GM21447 (cell line): ENCODE measurements around the gene ITGB1BP1.

Source experiments
- ATAC-seq: cut with Tn5 transposase; IDR thresholded peaks from one replicate; pipeline ENCODE4 v1.9.1; 2021; ENCODE audit not compliant: unreplicated experiment

Gene ITGB1BP1, protein sequence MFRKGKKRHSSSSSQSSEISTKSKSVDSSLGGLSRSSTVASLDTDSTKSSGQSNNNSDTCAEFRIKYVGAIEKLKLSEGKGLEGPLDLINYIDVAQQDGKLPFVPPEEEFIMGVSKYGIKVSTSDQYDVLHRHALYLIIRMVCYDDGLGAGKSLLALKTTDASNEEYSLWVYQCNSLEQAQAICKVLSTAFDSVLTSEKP

DNA sequence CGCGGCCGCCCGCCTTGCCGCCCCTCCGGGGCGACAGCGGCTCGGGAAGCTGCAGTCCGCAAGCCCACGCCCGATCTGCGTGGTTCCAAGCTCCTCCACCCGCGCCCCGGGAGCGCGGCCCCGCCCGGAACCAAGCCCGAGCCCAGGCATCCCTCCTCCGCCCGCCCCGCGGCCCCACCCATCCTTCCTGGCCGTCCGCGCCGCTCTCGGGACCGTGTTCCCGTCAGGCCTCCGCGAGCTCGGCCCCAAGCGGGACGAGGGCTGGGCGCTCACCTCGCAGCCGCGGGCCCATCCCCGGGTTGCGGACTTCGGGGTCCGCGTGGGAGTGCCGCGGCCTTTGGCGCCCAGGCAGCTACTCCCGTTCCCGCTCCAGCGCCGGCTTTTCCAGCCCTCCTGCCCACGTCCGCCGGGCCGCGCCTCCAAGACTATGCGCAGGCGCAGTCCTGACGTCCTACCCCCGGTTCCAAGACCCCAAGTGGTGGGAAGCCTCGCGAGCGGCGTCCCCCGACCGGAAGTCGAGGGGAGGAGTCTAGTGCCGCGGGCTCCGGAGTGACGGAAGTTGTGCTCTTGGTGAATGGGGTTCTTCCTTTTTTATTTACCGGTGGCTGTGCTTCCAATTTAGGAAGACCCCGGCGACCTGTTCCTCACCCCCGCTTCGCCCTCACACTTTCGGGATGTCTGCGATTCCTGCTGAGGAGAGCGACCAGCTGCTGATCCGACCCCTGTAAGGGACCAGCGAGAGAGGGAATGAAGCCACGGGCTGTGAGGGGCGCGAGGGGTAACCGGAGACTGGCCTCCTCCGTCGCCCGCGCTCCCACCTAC is at the start of gene ITGB1BP1, which contains the start of gene CPSF3:
Gene ITGB1BP1, minus strand, starts transcription at position 429 of the 822 bp plus-strand sequence. CDS start 4,831 bp downstream, outside the sequence.
Gene CPSF3, plus strand, starts transcription at position 555 of the 822 bp plus-strand sequence. Its CDS starts 120 bp downstream, at position 675.
- peak; percentile 83 for ATAC-seq

DNA sequence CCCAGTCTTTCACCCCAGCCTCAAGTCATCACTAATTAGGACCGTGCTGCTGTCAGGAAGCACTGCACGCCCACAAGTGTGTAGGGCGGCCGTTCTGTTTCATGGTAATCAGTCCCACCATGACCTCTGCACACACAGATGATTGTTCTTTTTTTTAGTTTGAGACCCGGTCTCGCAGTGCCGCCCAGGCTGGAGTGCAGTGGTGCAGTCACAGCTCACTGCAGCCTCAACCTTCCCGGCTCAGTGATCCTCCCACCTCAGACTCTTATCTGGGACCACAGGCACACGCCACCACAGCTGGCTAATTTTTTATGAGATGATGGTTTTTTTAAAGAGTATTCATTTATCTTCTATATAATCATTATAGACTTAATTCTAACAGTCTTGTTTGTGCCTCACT is 49.2 kb upstream of the ITGB1BP1 start:
- no peak for ATAC-seq

DNA sequence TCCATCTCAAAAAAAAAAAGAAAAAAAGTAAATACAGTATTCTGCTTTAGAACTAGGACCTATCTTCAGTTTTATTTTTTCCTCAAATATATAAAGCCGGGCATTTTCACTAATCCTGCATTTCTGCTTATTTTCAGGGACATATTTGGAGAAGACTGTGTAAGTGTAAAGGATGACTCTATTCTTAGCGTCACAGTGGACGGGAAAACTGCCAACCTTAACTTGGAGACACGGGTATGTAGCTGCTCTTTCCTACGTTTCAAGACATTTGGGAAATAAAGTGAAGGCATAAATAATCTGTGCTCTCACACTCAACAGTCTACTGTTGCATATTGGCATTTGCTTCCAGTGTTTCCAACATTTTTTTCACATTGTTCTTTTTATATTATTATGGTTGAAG is 47.9 kb upstream of the ITGB1BP1 start:
- no peak for ATAC-seq

DNA sequence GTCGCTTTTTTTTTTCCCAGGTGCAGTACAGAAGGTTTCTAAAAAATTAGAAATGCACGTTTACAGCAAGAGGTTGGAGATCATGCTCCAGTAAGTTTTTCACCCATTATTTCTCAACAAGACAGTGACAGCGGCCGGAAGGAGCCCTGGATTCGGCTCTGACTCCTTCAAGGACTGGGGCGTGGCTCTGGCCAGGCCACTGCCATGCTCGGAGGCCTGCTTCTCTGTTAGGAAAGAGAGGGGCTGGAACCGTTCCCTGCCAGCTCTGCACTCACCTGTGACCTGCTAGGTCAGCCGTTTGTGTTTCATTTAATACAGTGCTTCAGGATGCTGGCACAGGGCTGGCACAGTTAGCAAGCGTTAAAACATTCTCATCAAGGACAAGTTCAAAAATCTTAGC is 44.4 kb upstream of the ITGB1BP1 start:
- ATAC-seq = no peak

DNA sequence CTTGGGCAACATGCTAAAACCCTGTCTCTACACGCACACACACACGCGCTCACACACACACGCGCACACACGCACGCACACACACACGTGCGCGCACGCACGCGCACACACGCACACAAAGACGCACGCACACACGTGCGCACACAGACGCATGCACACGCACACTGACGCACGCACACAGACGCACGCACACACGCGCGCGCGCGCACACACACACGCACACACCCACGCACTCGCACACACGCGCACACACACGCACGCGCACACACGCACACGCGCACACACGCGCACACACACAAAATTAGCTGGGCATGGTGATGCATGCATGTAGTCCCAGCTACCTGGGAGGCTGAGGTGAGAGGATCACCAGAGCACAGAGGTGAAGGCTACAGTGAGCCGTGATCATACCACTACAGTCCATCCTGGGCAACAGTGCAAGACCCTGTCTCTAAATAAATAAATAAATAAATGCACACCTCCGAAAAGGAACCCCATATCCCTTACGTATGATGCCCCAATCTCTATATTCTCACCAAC is 42.9 kb upstream of the ITGB1BP1 start:
- no peak for ATAC-seq

DNA sequence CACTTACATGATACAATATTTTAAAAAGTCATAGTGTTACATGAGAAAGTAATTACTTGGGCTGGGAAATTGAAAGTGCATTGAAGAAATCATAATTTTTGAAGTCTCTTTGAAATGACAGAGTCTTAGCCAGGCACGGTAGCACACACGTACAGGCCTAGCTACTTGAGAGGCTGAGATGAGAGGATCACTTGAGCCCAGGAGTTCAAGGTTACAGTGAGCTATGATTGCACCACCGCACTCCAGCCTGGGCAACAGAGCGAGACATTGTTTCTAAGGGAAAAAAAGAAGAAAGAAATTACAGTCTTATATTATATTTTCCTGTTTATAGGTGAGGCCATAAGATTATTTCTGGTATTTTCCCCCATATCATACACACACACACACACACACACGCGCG is 41.8 kb upstream of the ITGB1BP1 start:
- ATAC-seq = no peak

DNA sequence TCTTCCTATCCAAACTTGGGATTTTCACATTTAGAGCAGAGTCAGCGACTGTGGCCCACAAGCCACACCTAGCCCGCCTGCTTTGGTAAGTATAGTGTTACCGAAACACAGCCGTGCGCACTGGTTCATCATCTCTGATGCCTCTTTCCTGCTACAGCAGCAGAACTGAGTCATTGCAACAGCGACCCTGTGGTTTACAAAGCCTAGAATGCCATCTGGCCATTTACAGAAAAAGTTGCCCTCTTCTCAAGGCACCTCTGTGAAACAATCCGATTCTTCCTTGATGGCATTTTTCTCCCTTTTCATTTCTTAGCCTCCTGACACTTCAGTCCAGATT is 40.3 kb upstream of the ITGB1BP1 start:
- no peak for ATAC-seq

DNA sequence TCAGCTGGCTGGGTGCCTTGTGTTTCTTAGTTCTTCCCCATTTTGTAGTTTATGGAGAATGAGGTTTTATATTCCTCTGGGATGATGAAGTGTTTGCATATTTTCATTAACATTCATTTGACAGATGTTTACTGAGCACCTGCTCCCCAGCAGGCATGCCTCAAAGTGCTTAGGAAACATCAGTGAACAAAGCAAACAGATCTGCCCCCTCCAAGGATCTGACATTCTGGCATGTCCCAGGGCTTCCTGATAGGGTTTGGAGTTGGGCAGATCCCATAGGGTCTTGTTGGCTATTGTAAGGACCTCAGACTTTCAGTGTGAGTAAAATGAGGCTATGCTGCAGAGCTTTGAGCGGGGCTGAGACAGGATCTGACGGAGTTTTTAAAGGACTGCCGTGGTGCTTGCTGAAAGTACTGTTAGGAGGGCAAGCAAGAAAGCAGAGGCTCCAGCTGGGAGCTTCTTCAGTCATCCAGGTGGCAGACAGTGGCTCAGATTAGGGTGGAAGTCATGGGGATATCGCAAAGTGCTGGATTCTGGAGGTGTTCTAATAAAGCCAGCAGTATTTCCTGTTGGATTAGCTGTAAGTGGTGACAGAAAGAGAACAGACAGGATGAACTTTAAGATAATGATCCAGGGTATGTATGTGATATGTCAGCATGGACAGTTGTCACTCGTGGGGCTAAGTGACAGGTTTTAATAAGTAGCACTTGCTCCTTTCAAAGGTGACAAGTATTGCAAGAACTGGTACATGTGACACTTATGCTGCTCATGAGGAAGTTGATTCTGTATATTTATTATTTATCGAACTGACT is 39.8 kb upstream of the ITGB1BP1 start:
- ATAC-seq = no peak

DNA sequence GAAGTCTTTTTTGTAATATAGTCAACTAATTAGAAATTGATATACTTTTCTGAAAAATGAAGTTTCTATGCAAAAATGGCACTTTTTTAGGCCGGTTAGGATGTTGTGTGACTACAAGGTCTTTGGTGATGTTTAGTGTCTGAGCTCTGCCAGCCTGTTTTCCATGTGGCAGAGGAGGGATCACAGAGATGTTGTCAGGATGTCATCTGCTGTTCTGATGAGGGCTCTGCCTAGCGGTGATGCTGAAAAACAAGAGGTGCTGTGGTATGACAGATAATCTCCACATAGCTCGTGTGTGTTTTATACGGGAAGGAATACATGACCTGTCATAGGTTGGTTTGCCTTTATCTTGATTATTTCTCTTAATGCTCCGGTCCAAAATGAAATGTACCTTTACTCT is 39.0 kb upstream of the ITGB1BP1 start:
- no peak for ATAC-seq

DNA sequence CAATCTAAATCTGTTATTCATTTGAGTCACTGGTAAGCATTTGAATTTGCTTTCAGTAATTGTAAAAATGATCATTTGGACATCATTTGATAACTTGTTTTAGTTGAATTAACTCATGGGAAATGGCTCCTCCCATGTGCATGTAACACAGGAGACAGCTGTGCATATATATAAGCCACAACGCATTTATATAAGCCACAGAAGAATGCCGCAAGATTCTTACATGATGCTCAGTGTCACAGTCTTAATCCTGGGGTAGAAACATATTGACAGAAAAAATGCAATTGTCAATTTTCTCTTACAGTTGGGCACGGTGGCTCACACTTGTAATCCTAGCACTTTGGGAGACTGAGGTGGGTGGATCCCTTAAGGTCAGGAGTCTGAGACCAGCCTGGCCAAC is 37.8 kb upstream of the ITGB1BP1 start:
- no peak for ATAC-seq

DNA sequence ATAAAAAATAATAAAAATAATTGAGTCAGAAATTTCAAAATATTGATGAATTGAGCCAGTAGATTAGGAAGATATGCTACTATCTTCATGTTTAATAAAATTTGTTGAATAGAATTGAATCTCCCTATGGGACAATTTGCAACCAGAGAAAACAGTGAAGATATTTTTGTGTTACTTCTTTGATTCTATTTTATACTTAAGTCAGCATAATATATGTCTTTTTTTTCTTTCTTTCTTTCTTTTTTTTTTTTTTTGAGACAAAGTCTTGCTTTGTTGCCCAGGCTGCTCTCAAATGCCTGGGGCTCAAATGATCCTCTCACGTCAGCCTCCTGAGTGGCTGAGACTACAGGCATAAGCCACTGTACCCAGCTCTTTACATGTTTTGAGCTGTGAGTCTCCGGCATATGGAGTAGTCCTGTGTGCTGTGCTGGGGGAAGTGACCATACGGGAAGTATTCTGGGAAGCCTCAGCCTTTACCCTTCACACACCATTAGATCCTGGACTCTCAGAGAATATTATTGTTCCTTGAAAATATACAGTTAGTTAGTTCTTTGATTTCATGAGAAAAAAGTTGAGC is 37.2 kb upstream of the ITGB1BP1 start:
- no peak for ATAC-seq

DNA sequence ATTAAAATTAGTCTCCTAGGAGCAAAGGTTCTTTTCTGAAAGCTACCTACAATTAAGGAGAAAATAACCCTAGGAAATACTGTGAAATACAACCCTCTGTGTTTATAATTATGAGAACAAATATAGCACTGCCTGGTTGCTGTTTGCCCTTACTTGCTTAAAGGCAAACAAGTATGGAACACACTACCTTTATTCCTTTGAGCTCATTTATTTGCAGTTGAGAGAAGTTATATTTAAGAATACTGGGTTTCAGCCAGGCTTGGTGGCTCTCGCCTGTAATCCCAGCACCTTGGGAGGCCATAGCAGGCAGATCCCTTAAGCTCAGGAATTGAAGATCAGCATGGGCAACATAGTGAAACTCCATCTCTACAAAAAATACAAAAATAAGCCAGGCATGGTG is 27.9 kb upstream of the ITGB1BP1 start:
- ATAC-seq = no peak

DNA sequence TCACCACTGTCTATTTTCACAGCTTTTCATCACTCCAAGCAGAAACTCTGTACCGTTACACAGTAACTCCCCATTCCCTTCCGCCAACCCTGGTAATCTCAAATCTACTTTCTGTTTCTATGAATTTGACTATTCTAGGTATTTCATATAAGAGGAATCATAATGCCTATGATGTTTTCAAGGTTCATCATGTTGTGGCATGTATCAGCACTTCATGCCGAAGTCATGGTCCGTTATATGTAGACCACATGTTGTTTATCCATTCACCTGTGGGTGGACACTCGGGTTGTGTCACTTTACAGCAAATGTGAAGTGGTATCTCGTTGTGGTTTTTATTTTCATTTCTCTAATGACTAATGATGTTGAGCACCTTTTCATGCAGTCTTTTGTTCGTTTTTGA is 21.8 kb upstream of the ITGB1BP1 start:
- no peak for ATAC-seq

DNA sequence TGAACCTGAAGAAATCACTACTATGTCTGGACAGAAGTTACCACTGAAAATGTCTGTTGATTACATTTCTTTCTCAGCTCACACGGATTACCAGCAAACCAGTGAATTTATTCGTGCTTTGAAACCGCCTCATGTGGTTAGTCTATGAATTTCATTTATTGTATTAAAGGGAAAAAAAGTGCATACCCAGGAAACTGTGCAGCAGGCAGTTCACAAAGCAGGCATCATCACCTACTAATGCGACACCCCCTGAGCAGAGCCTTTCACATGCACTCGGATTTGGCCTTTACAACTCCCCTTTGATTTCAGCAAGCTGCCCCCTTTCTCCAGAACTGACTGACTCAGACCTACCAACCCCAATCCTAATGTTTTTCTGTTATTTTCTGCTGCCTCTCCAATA is 20.2 kb upstream of the ITGB1BP1 start:
- ATAC-seq = no peak

DNA sequence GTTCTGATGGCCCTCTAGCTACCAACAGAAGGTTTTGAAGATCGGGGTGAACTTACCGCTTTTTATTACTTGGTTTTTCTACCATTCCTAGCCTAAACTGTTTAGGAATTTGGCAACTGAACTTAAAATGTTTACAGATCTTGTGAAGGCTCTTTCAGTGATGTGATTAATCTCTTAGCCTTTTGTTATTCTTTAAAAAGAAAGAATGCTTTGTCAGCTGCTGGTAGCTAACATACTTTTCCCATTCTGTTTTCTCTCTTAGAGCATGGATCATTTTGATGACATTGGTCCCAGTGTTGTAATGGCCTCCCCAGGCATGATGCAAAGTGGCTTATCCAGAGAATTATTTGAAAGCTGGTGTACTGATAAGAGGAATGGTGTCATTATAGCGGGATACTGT is 18.2 kb upstream of the ITGB1BP1 start:
- ATAC-seq = no peak

DNA sequence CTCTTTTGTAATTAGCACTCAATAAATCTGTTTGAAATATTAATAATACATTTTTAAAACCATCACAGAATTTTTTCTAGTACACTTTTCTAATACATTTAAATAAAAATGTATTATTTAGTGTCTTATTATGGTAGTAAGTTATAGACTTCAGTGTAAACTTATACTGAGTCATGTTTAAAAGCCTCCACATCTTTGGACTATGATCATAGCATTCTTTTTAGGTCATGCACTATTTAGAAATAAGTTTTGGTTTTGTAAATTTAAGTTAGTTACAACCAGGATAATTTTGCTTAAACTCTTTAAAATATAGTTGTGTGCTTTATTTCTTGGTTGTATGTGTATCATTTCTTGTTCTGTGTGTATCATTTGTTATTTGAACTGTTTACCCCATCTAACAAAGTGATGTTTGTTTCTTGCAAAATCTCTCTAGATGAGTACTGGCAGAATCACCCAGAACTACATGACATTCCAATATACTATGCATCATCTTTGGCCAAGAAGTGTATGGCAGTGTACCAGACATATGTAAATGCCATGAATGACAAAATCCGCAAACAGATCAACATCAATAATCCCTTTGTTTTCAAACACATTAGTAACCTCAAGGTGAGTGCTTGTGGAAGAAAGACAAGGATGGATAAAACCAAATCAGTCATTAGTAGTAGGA is 16.9 kb upstream of the ITGB1BP1 start:
- ATAC-seq = no peak

DNA sequence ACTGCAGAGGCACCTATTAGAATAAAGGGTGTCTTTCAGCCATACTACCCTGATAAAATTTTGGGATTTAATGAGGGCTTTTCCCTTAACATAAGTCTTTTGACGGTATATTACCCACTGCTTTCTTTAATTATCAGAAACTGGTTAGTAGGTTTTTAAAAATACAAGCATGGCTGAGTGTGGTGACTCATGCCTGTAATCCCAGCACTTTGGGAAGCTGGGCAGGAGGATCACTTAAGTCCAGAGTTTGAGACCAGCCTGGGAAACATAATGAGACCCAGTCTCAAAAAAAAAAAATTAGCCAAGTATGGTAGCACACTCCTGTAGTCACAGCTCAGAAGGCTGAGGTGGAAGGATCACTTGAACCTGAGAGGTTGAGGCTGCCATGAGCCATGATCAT is 16.2 kb upstream of the ITGB1BP1 start:
- no peak for ATAC-seq

DNA sequence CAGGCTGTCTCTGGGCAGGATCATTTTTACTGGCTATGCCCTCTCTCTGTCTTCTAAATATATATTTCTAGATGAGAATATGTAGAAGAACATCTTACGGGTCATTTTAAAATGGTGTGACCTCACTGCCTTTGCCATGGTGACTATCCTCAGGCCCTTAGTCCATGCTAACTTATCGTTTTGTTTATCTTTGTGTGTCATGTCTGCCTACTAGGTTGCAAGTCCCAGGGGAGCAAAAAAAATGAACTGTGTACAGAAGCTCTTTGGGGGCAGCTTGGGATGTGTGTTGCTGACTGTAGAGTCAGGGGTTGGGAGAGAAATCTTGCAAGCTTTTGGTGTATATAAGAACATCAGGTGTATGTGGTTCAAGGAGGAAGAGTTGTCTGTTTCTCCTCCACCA is 11.2 kb upstream of the ITGB1BP1 start:
- ATAC-seq = no peak

DNA sequence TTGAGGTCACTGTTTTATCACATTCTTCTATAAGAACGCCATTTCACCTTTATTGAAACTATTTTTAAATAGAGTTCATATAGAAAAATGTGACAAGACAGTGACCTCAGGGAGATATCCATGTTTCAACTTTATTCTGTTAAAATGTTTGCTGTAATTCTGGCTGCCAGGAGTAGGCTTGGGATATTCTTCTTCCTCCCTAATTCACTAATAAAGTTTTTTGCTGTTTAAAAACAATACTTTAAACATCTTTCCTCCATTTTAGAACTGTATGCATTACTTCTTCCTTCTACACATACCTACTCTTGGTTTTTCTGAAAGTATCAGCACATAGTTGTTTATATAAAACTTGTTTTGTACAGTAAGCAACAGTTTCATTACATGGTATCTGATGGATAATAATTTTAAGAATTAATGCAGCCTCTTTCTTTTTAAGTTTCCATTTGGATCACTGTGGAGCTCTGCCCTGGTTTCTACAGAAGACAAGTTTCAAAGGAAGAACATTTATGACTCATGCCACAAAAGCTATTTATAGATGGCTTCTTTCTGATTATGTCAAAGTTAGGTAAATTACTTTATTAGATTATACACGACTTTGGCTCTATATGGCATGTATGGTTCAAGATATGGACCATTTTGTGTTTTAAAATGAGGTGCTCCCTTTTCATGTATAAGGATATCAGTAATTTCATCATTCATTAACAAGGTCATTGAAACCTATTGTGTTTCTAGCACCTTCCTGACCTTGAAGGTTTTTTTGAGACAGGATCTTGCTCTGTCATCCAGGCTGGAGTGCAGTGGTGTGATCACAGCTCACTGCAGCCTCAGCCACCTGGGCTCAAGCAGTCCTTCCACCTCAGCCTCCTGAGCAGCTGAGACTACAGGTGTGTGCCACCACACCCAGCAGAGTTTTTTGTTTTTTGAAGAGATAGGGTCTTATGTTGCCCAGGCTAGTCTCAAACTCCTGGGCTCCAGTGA is 7.3 kb upstream of the ITGB1BP1 start:
- ATAC-seq = no peak
